Right lobe of liver (tissue), 6 donors: ENCODE results near the gene UNC93A. TPM values are rescaled to one million over a fixed set of nuclear protein-coding genes. Genes with fewer than 3 reads are reported as not detected.

Experiments used
- ATAC-seq, 4 donors: fragments of 200-7000 bp; cut with Tn5 transposase; one replicate each; pipeline ENCODE4 v1.9.1; 2020; ENCODE audit warnings: mild to moderate bottlenecking in 4 of 4, moderate library complexity in 4 of 4
- DNase-seq, 3 donors: peaks; one replicate each; pipeline ENCODE4 v3.0.0-alpha.2; 2020
- H3K27ac ChIP-seq, 3 donors: fragments of 200-600 bp; one replicate each; pipeline ENCODE4 v1.8.0; 2022
- H3K27me3 ChIP-seq, 2 donors: fragments of 200-600 bp; one replicate each; pipeline ENCODE4 v1.8.0; 2022
- H3K36me3 ChIP-seq, 4 donors: fragments of 200-600 bp; sonication (generic) in 1 of 4; one replicate each; pipeline versions ENCODE4 v1.5.1 to v1.8.0; 2017 to 2022; ENCODE audit warnings: control low read depth in 1 of 4
- H3K4me1 ChIP-seq, 4 donors: fragments of 200-600 bp; sonication (generic) in 1 of 4; one replicate each; pipeline versions ENCODE4 v1.5.1 to v1.8.0; 2017 to 2022; ENCODE audit warnings: control low read depth in 1 of 4
- H3K4me3 ChIP-seq, 3 donors: fragments of 200-600 bp; one replicate each; pipeline ENCODE4 v1.8.0; 2022
- H3K9me3 ChIP-seq, 4 donors: fragments of 200-600 bp; sonication (generic) in 1 of 4; one replicate each; pipeline versions ENCODE4 v1.5.1 to v1.8.0; 2017 to 2022; ENCODE audit warnings: control low read depth in 1 of 4
- CTCF ChIP-seq, 4 donors: fragments of 200-600 bp in 3 of 4; fragments of 450-650 bp in 1 of 4; IDR thresholded peaks; one replicate each; pipeline versions ENCODE4 v1.5.1 to v1.8.0; 2016 to 2022; ENCODE audit warnings: antibody characterized with exemption in 4 of 4, mild to moderate bottlenecking in 2 of 4
- POLR2A ChIP-seq: fragments of 450-650 bp; IDR thresholded peaks from one replicate; pipeline ENCODE4 v1.6.1; 2017; ENCODE audit warnings: antibody characterized with exemption, mild to moderate bottlenecking
- WGBS: methylation state at CpG from one replicate; pipeline ENCODE4 v1.1.6; 2018; ENCODE audit warnings: low coverage, low lambda C conversion rate; ENCODE audit not compliant: insufficient coverage; ENCODE audit errors: missing lambda C conversion rate; 5-methylcytosine and 5-hydroxymethylcytosine counted together
- intact Hi-C, 2 donors: fragments of 100-400 bp; cut with DNase I; formaldehyde crosslinking; loops; one replicate each; pipeline versions ENCODE4 v1.11.2 to v1.14.1; 2022
- total RNA-seq, 6 experiments: library from RNA; depleted of rRNA in 2 of 6; stranded (reverse); fragments of >200 nt in 2 of 6; fragmentation: NEBNext Ultra II Directional in 3 of 6; extraction: Animal tissue kit (Norgen Biotek cat#: 25700) in 3 of 6; gene quantifications; one replicate each; pipeline versions ENCODE4 v1.1.0 to v1.2.4, GENCODE V29; 2016 to 2023
- donor health status: DM: no; HTN: yes; CAD: no.
- donor health status: DM: no; HTN: no; CAD: no.
- donor health status: DM: no; HTN: no; CAD: no.
- donor health status: DM: no; HTN: yes; CAD: no.
- donor health status: DM: no; HTN: yes; CAD: no.

The UNC93A gene
- total RNA-seq, 6 experiments from 2014 or later: 1.4 to 15.8 (median 4.9) TPM

GRCh38 chr6:167267921-167268401, 23.2 kb upstream of the UNC93A start:
- Histone ChIP-seq H3K36me3 (no peaks in the 10 kb centered on the region), H3K4me1 (peaks cover 0 to 9% (median 2%) of the 10 kb centered on the region in 4 donors), H3K9me3 (no peaks in the 10 kb centered on the region), H3K4me3 (no peak overlapping the region), H3K27ac (peak overlapping the region in 2 of 3 donors; percentile 91 to 97), H3K27me3 (no peaks in the 10 kb centered on the region)
- ATAC-seq: no peak
- no peak for TF ChIP-seq CTCF (IDR thresholded peaks at IDR 0.05)
- TF ChIP-seq POLR2A: no peak
- 80% methylated on average over 1 of the region's 12 CpGs for whole genome bisulfite sequencing
- no peak for DNase-seq
- intact Hi-C loops: no loop called here

- Histone ChIP-seq H3K4me1 (peaks cover 0 to 9% (median 2%) of the 10 kb centered on the region in 4 donors), H3K27ac (peak overlapping the region; percentile 63 to 97 (median 91)), H3K9me3 (no peaks in the 10 kb centered on the region), H3K4me3 (peak overlapping the region in 2 of 3 donors; percentile 23 to 47), H3K36me3 (no peaks in the 10 kb centered on the region), H3K27me3 (no peaks in the 10 kb centered on the region)
- TF ChIP-seq CTCF (IDR thresholded peaks at IDR 0.05) (no peak), POLR2A (peak; percentile 54)
- peak; percentile 64 to 89 (median 81) for DNase-seq
- intact Hi-C loops: no loop called here
- 20% methylated on average over 16 of the region's 20 CpGs for WGBS
- peak; percentile 92 to 94 (median 92) for ATAC-seq
These were observed 22.3 kb upstream of the UNC93A start for GRCh38 chr6:167268683-167269280.

- no peak for DNase-seq
These were observed 20.4 kb upstream of the UNC93A start for GRCh38 chr6:167270499-167271311.

GRCh38 chr6:167272151-167272550, 19.0 kb upstream of the UNC93A start:
- DNase-seq: no peak
- intact Hi-C loops: no loop called here
- no peak for ATAC-seq
- no peak overlapping the region for H3K4me3 ChIP-seq
- 91% methylated on average over 6 of the region's 6 CpGs for WGBS
- no peaks in the 10 kb centered on the region for H3K36me3 ChIP-seq
- peaks cover 0 to 14% (median 2%) of the 10 kb centered on the region in 4 donors for H3K4me1 ChIP-seq
- no peaks in the 10 kb centered on the region for H3K9me3 ChIP-seq
- H3K27me3 ChIP-seq: no peaks in the 10 kb centered on the region
- TF ChIP-seq POLR2A (no peak), CTCF (IDR thresholded peaks at IDR 0.05) (no peak)
- no peak overlapping the region for H3K27ac ChIP-seq

More at GRCh38 chr6:167270499-167271311, 20.4 kb upstream of the UNC93A start:
- no peaks in the 10 kb centered on the region for H3K9me3 ChIP-seq
- no peaks in the 10 kb centered on the region for H3K27me3 ChIP-seq
- H3K4me3 ChIP-seq: no peak overlapping the region
- 89% methylated on average over 14 of the region's 26 CpGs for WGBS
- peaks cover 0 to 9% (median 2%) of the 10 kb centered on the region in 4 donors for H3K4me1 ChIP-seq
- no peak for ATAC-seq
- TF ChIP-seq POLR2A (no peak), CTCF (IDR thresholded peaks at IDR 0.05) (no peak)
- H3K27ac ChIP-seq: no peak overlapping the region
- intact Hi-C loops: no loop called here
- H3K36me3 ChIP-seq: no peaks in the 10 kb centered on the region
